Upper lobe of left lung (tissue), 6 donors: ENCODE data around the gene ERMARD. TPM values are rescaled to one million over a fixed set of nuclear protein-coding genes. Genes with fewer than 3 reads are reported as not detected.

Experiments used
- ATAC-seq, 2 donors: fragments of 200-7000 bp; cut with Tn5 transposase; one replicate each; pipeline ENCODE4 v1.9.1; 2022; ENCODE audit warnings: mild to moderate bottlenecking in 2 of 2, moderate library complexity in 2 of 2; ENCODE audit not compliant: low FRiP score in 2 of 2
- DNase-seq, 2 donors: peaks; one replicate each; pipeline ENCODE4 v3.0.0-alpha.2; 2019 to 2020
- H3K27ac ChIP-seq, 4 donors: fragments of 200-600 bp; sonication (generic); one replicate each; pipeline ENCODE4 v1.5.1; 2016 to 2019
- H3K27me3 ChIP-seq, 4 donors: fragments of 200-600 bp; sonication (generic); one replicate each; pipeline ENCODE4 v1.5.1; 2017 to 2019
- H3K36me3 ChIP-seq, 4 donors: fragments of 200-600 bp; sonication (generic); one replicate each; pipeline ENCODE4 v1.5.1; 2016 to 2019
- H3K4me1 ChIP-seq, 4 donors: fragments of 200-600 bp; sonication (generic); one replicate each; pipeline ENCODE4 v1.5.1; 2018 to 2019
- H3K4me3 ChIP-seq, 4 donors: fragments of 200-600 bp; sonication (generic); one replicate each; pipeline ENCODE4 v1.5.1; 2017 to 2019; ENCODE audit warnings: mild to moderate bottlenecking in 2 of 4, moderate library complexity in 1 of 4
- H3K9me3 ChIP-seq, 4 donors: fragments of 200-600 bp; sonication (generic); one replicate each; pipeline ENCODE4 v1.5.1; 2018 to 2019
- CTCF ChIP-seq, 6 experiments: fragments of 450-650 bp in 4 of 6; fragments of 200-600 bp in 2 of 6; sonication (generic) in 2 of 6; IDR thresholded peaks; one replicate each; pipeline ENCODE4 v1.5.1; 2016 to 2019; ENCODE audit warnings: antibody characterized with exemption in 6 of 6
- EP300 ChIP-seq, 4 donors: sonication (generic); formaldehyde crosslinking; IDR thresholded peaks; one replicate each; pipeline ENCODE4 v1.5.1; 2017; ENCODE audit warnings: antibody characterized with exemption in 4 of 4, control low read depth in 2 of 4
- POLR2A ChIP-seq, 4 donors: fragments of 450-650 bp; IDR thresholded peaks; one replicate each; pipeline ENCODE4 v1.5.1; 2016 to 2017; ENCODE audit warnings: antibody characterized with exemption in 4 of 4, mild to moderate bottlenecking in 2 of 4
- POLR2AphosphoS5 ChIP-seq, 2 donors: sonication (generic); formaldehyde crosslinking; IDR thresholded peaks; one replicate each; pipeline ENCODE4 v1.5.1; 2017; ENCODE audit warnings: antibody characterized with exemption in 2 of 2
- WGBS, 2 donors: methylation state at CpG; one replicate each; pipeline ENCODE4 v1.1.5; 2017 to 2018; 5-methylcytosine and 5-hydroxymethylcytosine counted together
- total RNA-seq, 6 donors: library from RNA; depleted of rRNA in 4 of 6; stranded (reverse); fragments of >200 nt in 4 of 6; gene quantifications; one replicate each; pipeline versions ENCODE4 v1.1.0 to v1.2.1, GENCODE V29; 2016 to 2021
- donor health status: DM: no; HTN: no; CAD: no; lungs with moderate emphysema.
- donor health status: DM: no; HTN: yes; CAD: no; lungs with severe emphysema.

The ERMARD gene
- total RNA-seq, 6 donors from 2014 or later = 12.6 to 51.3 (median 18.5) TPM

DNA sequence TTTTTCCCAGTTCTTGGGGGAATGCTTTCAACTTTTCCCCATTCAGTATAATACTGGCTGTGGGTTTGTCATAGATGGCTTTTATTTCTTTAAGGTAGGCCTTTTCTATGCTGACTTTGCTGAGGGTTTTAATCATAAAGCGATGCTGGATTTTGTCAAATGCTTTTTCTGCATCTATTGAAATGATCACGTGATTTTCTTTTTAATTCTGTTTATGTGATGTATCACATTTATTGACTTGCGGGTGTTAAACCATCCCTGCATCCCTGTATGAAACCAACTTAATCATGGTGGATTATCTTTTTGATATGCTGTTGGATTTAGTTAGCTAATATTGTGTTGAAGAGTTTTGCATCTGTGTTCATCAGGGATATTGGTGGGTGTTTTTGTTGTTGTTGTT, 65.6 kb downstream of the ERMARD start:
- Histone ChIP-seq H3K9me3 (peaks cover 0 to 4% (median 0%) of the 10 kb centered on the region in 4 donors), H3K27ac (no peak overlapping the region), H3K36me3 (no peaks in the 10 kb centered on the region), H3K4me3 (no peak overlapping the region), H3K4me1 (no peaks in the 10 kb centered on the region), H3K27me3 (no peaks in the 10 kb centered on the region)
- WGBS, 2 donors = 79 to 94% methylated on average over 3 of the region's 3 CpGs
- DNase-seq (no peak), ATAC-seq (no peak)
- no peak for TF ChIP-seq EP300 (IDR thresholded peaks at IDR 0.05)

- no peak for TF ChIP-seq POLR2AphosphoS5 (IDR thresholded peaks at IDR 0.05)
- no peak for TF ChIP-seq CTCF (IDR thresholded peaks at IDR 0.05)
- no peak for TF ChIP-seq POLR2A (IDR thresholded peaks at IDR 0.05)
- no peak for TF ChIP-seq EP300 (IDR thresholded peaks at IDR 0.05)
- no peaks in the 10 kb centered on the region for H3K36me3 ChIP-seq
- peaks cover 0 to 4% (median 0%) of the 10 kb centered on the region in 4 donors for H3K9me3 ChIP-seq
- H3K27me3 ChIP-seq = no peaks in the 10 kb centered on the region
- H3K4me1 ChIP-seq = no peaks in the 10 kb centered on the region
- ATAC-seq (no peak), DNase-seq (no peak)
- H3K27ac ChIP-seq = no peak overlapping the region
- WGBS, 2 donors = 74 to 92% methylated on average over 2 of the region's 2 CpGs
- H3K4me3 ChIP-seq = no peak overlapping the region
Measured at GRCh38 chr6:169820358-169820757, 68.9 kb downstream of the ERMARD start.

GRCh38 chr6:169824021-169824420, 72.6 kb downstream of the ERMARD start:
- Histone ChIP-seq H3K36me3 (no peaks in the 10 kb centered on the region), H3K4me1 (no peaks in the 10 kb centered on the region), H3K9me3 (no peaks in the 10 kb centered on the region), H3K27ac (no peak overlapping the region), H3K27me3 (no peaks in the 10 kb centered on the region), H3K4me3 (no peak overlapping the region)
- WGBS, 2 donors = 79 to 82% methylated on average over 2 to 9 of the region's 9 CpGs
- ATAC-seq (no peak), DNase-seq (no peak)
- no peak for TF ChIP-seq POLR2A (IDR thresholded peaks at IDR 0.05)
- no peak for TF ChIP-seq POLR2AphosphoS5 (IDR thresholded peaks at IDR 0.05)
- no peak for TF ChIP-seq EP300 (IDR thresholded peaks at IDR 0.05)
- TF ChIP-seq CTCF (IDR thresholded peaks at IDR 0.05) = no peak

GRCh38 chr6:169824848-169825557, 73.6 kb downstream of the ERMARD start:
- Histone ChIP-seq H3K4me3 (no peak overlapping the region), H3K4me1 (no peaks in the 10 kb centered on the region), H3K27ac (no peak overlapping the region), H3K36me3 (no peaks in the 10 kb centered on the region), H3K27me3 (no peaks in the 10 kb centered on the region), H3K9me3 (no peaks in the 10 kb centered on the region)
- no peak for TF ChIP-seq POLR2AphosphoS5 (IDR thresholded peaks at IDR 0.05)
- TF ChIP-seq POLR2A (IDR thresholded peaks at IDR 0.05) = no peak
- no peak for TF ChIP-seq EP300 (IDR thresholded peaks at IDR 0.05)
- TF ChIP-seq CTCF (IDR thresholded peaks at IDR 0.05) = no peak
- DNase-seq (no peak), ATAC-seq (peak in 1 of 2 donors; percentile 27)
- WGBS, 2 donors = 89 to 90% methylated on average over 10 to 15 of the region's 15 CpGs

- H3K4me3 ChIP-seq = no peak overlapping the region
- no peaks in the 10 kb centered on the region for H3K36me3 ChIP-seq
- no peak overlapping the region for H3K27ac ChIP-seq
- ATAC-seq (no peak), DNase-seq (no peak)
- no peaks in the 10 kb centered on the region for H3K27me3 ChIP-seq
- TF ChIP-seq POLR2AphosphoS5 (IDR thresholded peaks at IDR 0.05) (no peak), CTCF (IDR thresholded peaks at IDR 0.05) (no peak), EP300 (IDR thresholded peaks at IDR 0.05) (no peak)
- H3K9me3 ChIP-seq = no peaks in the 10 kb centered on the region
- 90 to 93% methylated on average over 8 to 12 of the region's 12 CpGs for WGBS, 2 donors
- H3K4me1 ChIP-seq = no peaks in the 10 kb centered on the region
Measured at GRCh38 chr6:169825558-169826225, 74.3 kb downstream of the ERMARD start.
